K562 (cell line): Measurements from ENCODE around the gene ZNF385C.

ENCODE experiments used
- CBX5 ChIP-seq: IDR thresholded peaks from 2 replicates; pipeline ENCODE4 v1.6.1; 2014; ENCODE audit warnings: low read depth, borderline replicate concordance
- CBX8 ChIP-seq: fragments of 200-600 bp; sonication (generic); IDR thresholded peaks from 2 replicates; pipeline ENCODE4 v1.6.1; 2012; ENCODE audit warnings: borderline replicate concordance, mixed run types, low read depth, mild to moderate bottlenecking, moderate library complexity, mixed read lengths, low read length, control low read depth, inconsistent platforms; ENCODE audit not compliant: poor library complexity, severe bottlenecking; ENCODE audit errors: extremely low read depth
- EZH2 ChIP-seq: IDR thresholded peaks from 2 replicates; pipeline ENCODE4 v1.6.1; 2012; ENCODE audit warnings: low read depth, mild to moderate bottlenecking, inconsistent platforms, low read length, borderline replicate concordance
- HDAC8 ChIP-seq: fragments of 450-650 bp; IDR thresholded peaks from 2 replicates; pipeline ENCODE4 v1.6.1; 2016; ENCODE audit warnings: mild to moderate bottlenecking, missing genetic modification characterization, moderate library complexity, missing compliant biosample characterization
- NFIC ChIP-seq: fragments of 450-650 bp; IDR thresholded peaks from 2 replicates; pipeline ENCODE4 v1.6.1; 2017; ENCODE audit warnings: mild to moderate bottlenecking, inconsistent platforms
- RBM39 ChIP-seq: fragments of 200-400 bp; formaldehyde crosslinking; optimal IDR thresholded peaks from 2 replicates; pipeline ENCODE3; 2018; ENCODE audit warnings: low read depth, low read length
- SP2 ChIP-seq: IDR thresholded peaks from 2 replicates; pipeline ENCODE4 v1.6.1; 2011; ENCODE audit warnings: mild to moderate bottlenecking, low read depth, low read length, moderate library complexity; ENCODE audit not compliant: poor library complexity, severe bottlenecking; ENCODE audit errors: extremely low read depth
- STAT5B ChIP-seq: fragments of 250-450 bp; sonication (Bioruptor Pico); IDR thresholded peaks from 2 replicates; pipeline ENCODE4 v1.8.0; 2021; ENCODE audit warnings: mild to moderate bottlenecking, inconsistent platforms
- TF ChIP-seq, protein P1 (sequence below): sonication (generic); formaldehyde crosslinking; IDR thresholded peaks from 2 replicates; pipeline ENCODE4 v1.4.0; 2020; ENCODE audit warnings: mild to moderate bottlenecking, missing genetic modification reagents
- TF ChIP-seq, protein P2 (sequence below), 3 experiments: IDR thresholded peaks in 2 of 3; conservative IDR thresholded peaks in 1 of 3; 2 replicates each; pipeline ENCODE4 v1.5.1; 2011 to 2012; ENCODE audit warnings: low read length in 3 of 3, mild to moderate bottlenecking in 3 of 3, control low read depth in 2 of 3, improper control_type of control experiment in 1 of 3, inconsistent platforms in 1 of 3, low read depth in 1 of 3, mixed read lengths in 1 of 3, moderate library complexity in 1 of 3; ENCODE audit not compliant: insufficient read depth in 2 of 3
- TF ChIP-seq, protein P3 (sequence below), 2 experiments: fragments of 450-650 bp; IDR thresholded peaks; 2 replicates each; pipeline ENCODE4 v1.6.1; 2016
- TF ChIP-seq, protein P4 (sequence below), 3 experiments: fragments of 200-800 bp in 1 of 3; sonication (Bioruptor generic) in 1 of 3; sonication (generic) in 1 of 3; formaldehyde crosslinking in 1 of 3; IDR thresholded peaks; 2 replicates each; pipeline versions ENCODE4 v1.6.1 to v1.8.0; 2016 to 2022; ENCODE audit warnings: mild to moderate bottlenecking in 2 of 3, missing compliant biosample characterization in 2 of 3, missing genetic modification characterization in 2 of 3, missing genetic modification reagents in 1 of 3
- TF ChIP-seq, protein P5 (sequence below): fragments of 450-650 bp; IDR thresholded peaks from 2 replicates; pipeline ENCODE4 v1.6.1; 2017; ENCODE audit warnings: antibody characterized with exemption, mild to moderate bottlenecking
- TF ChIP-seq, protein P6 (sequence below): fragments of 250-450 bp; sonication (Bioruptor Pico); IDR thresholded peaks from 2 replicates; pipeline ENCODE4 v1.8.0; 2021; ENCODE audit warnings: moderate library complexity, mild to moderate bottlenecking, inconsistent platforms

DNA sequence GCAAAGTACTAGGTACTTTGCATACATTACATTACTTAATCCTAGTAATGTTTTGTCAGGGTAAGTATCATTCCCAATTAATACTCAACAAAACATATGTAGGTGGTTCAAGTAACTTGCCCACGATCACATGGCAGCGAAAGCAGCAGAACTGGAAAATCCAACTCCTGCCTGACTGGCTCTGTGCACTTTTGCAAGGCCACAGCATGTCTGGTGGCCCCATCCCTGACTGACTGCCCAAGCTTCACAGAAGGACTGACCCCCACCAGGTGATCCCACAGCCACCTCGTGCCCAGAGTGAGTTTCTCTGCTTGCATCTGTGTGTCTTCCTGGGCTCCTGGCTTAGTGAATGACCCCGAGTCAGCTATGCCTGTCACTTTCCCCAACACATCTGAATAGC is 120.3 kb downstream of the ZNF385C start:
- no peak for TF ChIP-seq NFIC
- TF ChIP-seq, protein P1, sequence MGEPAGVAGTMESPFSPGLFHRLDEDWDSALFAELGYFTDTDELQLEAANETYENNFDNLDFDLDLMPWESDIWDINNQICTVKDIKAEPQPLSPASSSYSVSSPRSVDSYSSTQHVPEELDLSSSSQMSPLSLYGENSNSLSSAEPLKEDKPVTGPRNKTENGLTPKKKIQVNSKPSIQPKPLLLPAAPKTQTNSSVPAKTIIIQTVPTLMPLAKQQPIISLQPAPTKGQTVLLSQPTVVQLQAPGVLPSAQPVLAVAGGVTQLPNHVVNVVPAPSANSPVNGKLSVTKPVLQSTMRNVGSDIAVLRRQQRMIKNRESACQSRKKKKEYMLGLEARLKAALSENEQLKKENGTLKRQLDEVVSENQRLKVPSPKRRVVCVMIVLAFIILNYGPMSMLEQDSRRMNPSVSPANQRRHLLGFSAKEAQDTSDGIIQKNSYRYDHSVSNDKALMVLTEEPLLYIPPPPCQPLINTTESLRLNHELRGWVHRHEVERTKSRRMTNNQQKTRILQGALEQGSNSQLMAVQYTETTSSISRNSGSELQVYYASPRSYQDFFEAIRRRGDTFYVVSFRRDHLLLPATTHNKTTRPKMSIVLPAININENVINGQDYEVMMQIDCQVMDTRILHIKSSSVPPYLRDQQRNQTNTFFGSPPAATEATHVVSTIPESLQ (CRISPR knock-in tag), result no peak
- TF ChIP-seq, protein P2, sequence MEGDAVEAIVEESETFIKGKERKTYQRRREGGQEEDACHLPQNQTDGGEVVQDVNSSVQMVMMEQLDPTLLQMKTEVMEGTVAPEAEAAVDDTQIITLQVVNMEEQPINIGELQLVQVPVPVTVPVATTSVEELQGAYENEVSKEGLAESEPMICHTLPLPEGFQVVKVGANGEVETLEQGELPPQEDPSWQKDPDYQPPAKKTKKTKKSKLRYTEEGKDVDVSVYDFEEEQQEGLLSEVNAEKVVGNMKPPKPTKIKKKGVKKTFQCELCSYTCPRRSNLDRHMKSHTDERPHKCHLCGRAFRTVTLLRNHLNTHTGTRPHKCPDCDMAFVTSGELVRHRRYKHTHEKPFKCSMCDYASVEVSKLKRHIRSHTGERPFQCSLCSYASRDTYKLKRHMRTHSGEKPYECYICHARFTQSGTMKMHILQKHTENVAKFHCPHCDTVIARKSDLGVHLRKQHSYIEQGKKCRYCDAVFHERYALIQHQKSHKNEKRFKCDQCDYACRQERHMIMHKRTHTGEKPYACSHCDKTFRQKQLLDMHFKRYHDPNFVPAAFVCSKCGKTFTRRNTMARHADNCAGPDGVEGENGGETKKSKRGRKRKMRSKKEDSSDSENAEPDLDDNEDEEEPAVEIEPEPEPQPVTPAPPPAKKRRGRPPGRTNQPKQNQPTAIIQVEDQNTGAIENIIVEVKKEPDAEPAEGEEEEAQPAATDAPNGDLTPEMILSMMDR (IDR thresholded peaks at IDR 0.05 in 2 of 3, conservative IDR thresholded peaks at IDR 0.05 in 1 of 3; ENCODE audit: insufficient read depth in 2 of 3, low read depth in 1 of 3, low read length in 3 of 3), result no peak
- TF ChIP-seq RBM39, result no peak
- TF ChIP-seq CBX5, result no peak
- no peak for TF ChIP-seq EZH2
- TF ChIP-seq, protein P3, sequence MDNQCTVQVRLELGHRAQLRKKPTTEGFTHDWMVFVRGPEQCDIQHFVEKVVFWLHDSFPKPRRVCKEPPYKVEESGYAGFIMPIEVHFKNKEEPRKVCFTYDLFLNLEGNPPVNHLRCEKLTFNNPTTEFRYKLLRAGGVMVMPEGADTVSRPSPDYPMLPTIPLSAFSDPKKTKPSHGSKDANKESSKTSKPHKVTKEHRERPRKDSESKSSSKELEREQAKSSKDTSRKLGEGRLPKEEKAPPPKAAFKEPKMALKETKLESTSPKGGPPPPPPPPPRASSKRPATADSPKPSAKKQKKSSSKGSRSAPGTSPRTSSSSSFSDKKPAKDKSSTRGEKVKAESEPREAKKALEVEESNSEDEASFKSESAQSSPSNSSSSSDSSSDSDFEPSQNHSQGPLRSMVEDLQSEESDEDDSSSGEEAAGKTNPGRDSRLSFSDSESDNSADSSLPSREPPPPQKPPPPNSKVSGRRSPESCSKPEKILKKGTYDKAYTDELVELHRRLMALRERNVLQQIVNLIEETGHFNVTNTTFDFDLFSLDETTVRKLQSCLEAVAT (IDR thresholded peaks at IDR 0.05), result no peak
- no peak for TF ChIP-seq CBX8
- TF ChIP-seq SP2, result no peak
- TF ChIP-seq, protein P4, sequence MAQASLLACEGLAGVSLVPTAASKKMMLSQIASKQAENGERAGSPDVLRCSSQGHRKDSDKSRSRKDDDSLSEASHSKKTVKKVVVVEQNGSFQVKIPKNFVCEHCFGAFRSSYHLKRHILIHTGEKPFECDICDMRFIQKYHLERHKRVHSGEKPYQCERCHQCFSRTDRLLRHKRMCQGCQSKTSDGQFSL (CRISPR knock-in tag; IDR thresholded peaks at IDR 0.05), result no peak
- TF ChIP-seq, protein P4 (tag; IDR thresholded peaks at IDR 0.05), result no peak
- no peak for TF ChIP-seq HDAC8
- TF ChIP-seq, protein P5, sequence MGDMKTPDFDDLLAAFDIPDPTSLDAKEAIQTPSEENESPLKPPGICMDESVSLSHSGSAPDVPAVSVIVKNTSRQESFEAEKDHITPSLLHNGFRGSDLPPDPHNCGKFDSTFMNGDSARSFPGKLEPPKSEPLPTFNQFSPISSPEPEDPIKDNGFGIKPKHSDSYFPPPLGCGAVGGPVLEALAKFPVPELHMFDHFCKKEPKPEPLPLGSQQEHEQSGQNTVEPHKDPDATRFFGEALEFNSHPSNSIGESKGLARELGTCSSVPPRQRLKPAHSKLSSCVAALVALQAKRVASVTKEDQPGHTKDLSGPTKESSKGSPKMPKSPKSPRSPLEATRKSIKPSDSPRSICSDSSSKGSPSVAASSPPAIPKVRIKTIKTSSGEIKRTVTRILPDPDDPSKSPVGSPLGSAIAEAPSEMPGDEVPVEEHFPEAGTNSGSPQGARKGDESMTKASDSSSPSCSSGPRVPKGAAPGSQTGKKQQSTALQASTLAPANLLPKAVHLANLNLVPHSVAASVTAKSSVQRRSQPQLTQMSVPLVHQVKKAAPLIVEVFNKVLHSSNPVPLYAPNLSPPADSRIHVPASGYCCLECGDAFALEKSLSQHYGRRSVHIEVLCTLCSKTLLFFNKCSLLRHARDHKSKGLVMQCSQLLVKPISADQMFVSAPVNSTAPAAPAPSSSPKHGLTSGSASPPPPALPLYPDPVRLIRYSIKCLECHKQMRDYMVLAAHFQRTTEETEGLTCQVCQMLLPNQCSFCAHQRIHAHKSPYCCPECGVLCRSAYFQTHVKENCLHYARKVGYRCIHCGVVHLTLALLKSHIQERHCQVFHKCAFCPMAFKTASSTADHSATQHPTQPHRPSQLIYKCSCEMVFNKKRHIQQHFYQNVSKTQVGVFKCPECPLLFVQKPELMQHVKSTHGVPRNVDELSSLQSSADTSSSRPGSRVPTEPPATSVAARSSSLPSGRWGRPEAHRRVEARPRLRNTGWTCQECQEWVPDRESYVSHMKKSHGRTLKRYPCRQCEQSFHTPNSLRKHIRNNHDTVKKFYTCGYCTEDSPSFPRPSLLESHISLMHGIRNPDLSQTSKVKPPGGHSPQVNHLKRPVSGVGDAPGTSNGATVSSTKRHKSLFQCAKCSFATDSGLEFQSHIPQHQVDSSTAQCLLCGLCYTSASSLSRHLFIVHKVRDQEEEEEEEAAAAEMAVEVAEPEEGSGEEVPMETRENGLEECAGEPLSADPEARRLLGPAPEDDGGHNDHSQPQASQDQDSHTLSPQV, result no peak
- TF ChIP-seq, protein P6, sequence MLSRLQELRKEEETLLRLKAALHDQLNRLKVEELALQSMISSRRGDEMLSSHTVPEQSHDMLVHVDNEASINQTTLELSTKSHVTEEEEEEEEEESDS (CRISPR knock-in tag), result no peak
- no peak for TF ChIP-seq STAT5B
